ENCODE results near the gene VIPR1.

GRCh38 chr3:42472555-42472954, 29.9 kb upstream of the VIPR1 start:
- no peak for TF ChIP-seq FOXM1 (IDR thresholded peaks at IDR 0.05; ENCODE audit: borderline replicate concordance)
- TF ChIP-seq SUZ12 (IDR thresholded peaks at IDR 0.05): no peak
